ENCODE measurements around the gene CACNA2D1.

- no peak for TF ChIP-seq CTCF (IDR thresholded peaks at IDR 0.05)
- TF ChIP-seq POLR2A (IDR thresholded peaks at IDR 0.05), result no peak
Observed at GRCh38 chr7:82358009-82358578, 85.5 kb downstream of the CACNA2D1 start.
